GM12865 (cell line): ENCODE measurements around the gene PDYN.
A peak's percentile ranks its signal among the peaks of the same experiment; 100 is the strongest.

Experiments
- DNase-seq: peaks from one replicate; pipeline ENCODE4 v3.0.0; 2010; ENCODE audit warnings: low read depth
- H3K4me3 ChIP-seq: 2 replicates; pipeline ENCODE4 v1.5.1; 2011; ENCODE audit warnings: mild to moderate bottlenecking, low read depth, low read length, control low read depth
- TF ChIP-seq, protein P1 (sequence below): IDR thresholded peaks from 2 replicates; pipeline ENCODE4 v1.5.1; 2011; ENCODE audit warnings: low read length, control low read depth, low read depth, inconsistent platforms; ENCODE audit not compliant: insufficient read depth; ENCODE audit errors: missing control alignments

PDYN gene

DNA sequence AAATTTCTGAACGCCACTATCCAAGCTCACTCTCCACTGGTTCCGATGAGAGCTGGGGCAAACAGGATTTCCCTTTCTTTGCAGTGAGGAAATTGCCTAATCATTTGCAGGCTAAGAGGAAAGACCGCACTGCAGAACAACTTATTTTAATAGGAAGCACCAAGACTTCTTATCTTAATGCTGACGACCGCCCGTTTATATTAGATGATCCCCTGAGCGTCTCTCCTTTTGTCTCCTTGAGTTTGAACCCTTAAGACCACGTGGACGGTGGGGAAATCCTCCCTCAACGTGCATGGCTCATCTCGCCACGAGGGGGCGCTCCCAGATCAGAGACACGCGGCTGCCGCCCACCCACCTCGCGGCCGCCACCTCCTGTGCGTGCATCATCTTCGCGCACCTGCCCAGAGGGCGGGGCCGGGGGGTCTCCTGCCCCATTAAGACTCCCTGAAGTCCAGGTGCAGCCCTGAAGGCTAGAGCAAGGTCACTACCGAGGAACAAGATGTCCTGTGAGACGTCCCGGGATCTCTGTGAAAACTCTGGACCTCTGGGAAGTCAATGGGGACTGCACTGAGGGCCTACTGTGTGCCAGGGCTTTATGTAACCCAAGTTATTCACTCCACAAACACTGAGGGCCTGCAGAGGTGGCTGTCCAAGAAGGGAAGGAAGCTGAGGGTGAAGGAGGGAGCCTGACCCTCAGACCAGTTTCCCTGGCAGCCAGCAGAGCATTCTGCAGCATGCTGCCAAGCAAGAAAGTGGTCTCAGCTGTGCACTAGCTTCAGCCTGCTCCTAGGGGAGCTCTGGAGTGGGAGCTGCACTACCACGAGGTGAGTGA is 28.1 kb downstream of the PDYN start:
- H3K4me3 ChIP-seq: no peak overlapping the region
- DNase-seq: peak; percentile 78
- TF ChIP-seq, protein P1, sequence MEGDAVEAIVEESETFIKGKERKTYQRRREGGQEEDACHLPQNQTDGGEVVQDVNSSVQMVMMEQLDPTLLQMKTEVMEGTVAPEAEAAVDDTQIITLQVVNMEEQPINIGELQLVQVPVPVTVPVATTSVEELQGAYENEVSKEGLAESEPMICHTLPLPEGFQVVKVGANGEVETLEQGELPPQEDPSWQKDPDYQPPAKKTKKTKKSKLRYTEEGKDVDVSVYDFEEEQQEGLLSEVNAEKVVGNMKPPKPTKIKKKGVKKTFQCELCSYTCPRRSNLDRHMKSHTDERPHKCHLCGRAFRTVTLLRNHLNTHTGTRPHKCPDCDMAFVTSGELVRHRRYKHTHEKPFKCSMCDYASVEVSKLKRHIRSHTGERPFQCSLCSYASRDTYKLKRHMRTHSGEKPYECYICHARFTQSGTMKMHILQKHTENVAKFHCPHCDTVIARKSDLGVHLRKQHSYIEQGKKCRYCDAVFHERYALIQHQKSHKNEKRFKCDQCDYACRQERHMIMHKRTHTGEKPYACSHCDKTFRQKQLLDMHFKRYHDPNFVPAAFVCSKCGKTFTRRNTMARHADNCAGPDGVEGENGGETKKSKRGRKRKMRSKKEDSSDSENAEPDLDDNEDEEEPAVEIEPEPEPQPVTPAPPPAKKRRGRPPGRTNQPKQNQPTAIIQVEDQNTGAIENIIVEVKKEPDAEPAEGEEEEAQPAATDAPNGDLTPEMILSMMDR: peak; percentile 90

DNA sequence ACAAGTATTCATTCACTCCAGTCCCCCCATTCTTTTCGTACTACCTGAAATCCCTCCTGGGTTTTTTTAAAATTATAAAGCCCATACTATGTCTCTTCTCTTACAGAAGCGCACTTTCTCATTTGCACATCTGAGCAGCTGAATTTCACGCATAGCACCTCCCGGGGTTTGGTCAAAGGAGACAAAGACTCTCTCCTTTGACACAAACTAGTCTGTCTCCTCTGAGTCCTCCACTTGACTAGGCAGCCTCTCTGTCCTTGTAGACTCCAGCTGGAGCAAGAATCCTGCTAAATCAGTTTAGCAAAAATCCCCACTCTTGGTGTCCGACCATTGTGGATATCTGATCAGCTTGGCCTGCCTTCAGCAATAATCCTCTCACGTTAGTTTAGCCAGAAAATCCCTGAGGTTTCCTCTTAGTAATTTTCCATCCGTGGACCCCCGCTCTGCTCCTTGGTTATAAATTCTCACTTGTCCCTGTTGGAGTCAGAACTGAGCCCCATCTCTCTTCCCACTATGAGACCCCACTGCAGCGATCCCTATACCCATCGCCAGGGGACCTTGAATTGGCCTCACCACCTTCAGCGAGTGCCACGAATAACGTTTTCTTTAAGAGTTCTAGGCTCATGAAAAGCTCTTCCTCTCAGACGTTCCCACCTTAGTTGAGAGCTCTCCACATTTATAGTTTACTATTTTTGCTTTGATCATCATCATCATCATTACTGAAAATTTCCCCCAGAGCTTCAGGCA is 29.0 kb downstream of the PDYN start:
- no peak for DNase-seq
- TF ChIP-seq, protein P1: no peak
- H3K4me3 ChIP-seq: no peak overlapping the region

DNA sequence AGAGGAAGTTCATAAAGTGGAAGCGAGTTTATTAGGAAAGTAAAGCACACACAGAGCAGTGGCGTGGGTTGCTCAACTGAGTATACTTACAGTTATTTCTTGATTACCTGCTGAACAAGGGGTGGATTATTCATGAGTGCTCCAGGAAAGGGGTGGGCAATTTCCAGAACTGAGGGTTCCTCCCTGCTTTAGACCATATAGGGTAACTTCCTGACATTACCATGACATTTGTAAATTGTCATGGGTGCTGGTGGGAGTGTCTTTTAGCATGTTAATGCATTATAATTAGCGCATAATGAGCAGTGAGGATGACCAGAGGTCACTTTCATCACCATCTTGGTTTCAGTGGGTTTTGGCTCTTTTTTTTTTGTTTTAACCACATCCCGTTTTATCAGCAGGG is 29.8 kb downstream of the PDYN start:
- DNase-seq: no peak
- TF ChIP-seq, protein P1: no peak
- H3K4me3 ChIP-seq: no peak overlapping the region

DNA sequence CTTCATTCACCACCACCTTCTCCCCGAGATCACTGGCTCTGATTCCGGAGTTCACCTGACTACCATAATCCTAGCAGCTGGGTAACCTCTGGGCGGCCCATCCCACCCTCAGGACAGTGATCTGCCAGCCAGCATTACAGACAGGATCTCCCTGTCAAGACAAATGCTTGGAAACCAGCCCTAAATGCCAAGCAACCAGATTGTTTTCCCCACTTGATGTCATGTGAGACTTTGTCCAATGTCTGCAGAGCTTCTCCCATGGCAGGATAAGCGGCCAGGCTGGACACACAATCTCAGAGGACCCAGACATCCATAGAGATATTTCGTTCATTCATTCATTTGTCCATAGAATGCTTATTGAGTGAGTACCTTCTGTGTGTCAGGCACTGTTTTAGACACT is 32.5 kb downstream of the PDYN start:
- no peak overlapping the region for H3K4me3 ChIP-seq
- DNase-seq: no peak
- TF ChIP-seq, protein P1: no peak

DNA sequence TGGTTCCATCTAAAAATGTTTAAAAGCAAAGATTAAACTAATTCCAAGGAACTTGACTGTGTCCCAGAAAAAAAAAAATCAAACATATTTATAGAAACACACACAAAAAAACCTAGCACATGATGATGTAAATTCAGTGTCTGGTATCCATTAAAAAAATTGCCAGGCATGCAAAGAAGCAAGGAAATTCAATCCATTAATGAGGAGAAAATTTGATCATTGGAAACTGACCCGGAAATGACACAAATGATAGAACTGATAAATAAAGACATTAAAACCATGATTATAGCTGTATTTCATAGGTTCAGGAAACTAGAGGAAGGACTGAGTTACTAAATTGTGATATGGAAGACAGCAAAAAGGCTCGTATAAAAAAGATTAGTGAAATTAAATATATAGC is 34.7 kb downstream of the PDYN start:
- TF ChIP-seq, protein P1: no peak
- H3K4me3 ChIP-seq: no peak overlapping the region
- DNase-seq: no peak

DNA sequence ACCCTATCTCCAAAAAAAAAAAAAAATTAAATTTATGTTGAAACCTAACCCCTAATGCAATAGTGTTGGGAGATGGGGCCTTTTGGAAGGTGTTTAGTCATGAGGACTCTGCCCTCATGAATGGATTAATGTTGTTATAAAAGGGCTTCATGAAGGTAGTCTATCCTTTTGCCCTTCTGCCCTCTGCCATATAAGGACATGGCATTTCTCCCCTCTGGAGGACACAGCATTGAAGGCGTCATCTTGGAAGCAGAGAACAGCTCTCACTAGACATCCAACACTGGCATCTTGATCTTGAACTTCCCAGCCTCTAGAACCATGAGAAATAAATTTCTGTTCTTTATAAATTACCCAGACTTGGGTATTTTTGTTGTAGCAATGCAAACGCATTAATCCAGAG is 35.4 kb downstream of the PDYN start:
- no peak for DNase-seq
- TF ChIP-seq, protein P1: no peak

More for the DNA sequence above, 35.4 kb downstream of the PDYN start:
- no peak overlapping the region for H3K4me3 ChIP-seq
